Uterine smooth muscle cell (primary cell): Measurements from ENCODE around the gene GNAZ. TPM values are rescaled to one million over a fixed set of nuclear protein-coding genes. Genes with fewer than 3 reads are reported as not detected.

Experiments used
- total RNA-seq: library from RNA; depleted of rRNA; stranded (reverse); fragments of >200 nt; gene quantifications from 2 replicates; pipeline ENCODE4 v1.2.3, GENCODE V29; 2014

The GNAZ gene
- 11.6 and 11.8 TPM in 2 replicates for total RNA-seq

GRCh38 chr22:23070418-23071229 is at the start of gene GNAZ:
GNAZ (plus strand) TSS chr22:23070519; CDS start chr22:23095696, 25,177 bp downstream.

DNA sequence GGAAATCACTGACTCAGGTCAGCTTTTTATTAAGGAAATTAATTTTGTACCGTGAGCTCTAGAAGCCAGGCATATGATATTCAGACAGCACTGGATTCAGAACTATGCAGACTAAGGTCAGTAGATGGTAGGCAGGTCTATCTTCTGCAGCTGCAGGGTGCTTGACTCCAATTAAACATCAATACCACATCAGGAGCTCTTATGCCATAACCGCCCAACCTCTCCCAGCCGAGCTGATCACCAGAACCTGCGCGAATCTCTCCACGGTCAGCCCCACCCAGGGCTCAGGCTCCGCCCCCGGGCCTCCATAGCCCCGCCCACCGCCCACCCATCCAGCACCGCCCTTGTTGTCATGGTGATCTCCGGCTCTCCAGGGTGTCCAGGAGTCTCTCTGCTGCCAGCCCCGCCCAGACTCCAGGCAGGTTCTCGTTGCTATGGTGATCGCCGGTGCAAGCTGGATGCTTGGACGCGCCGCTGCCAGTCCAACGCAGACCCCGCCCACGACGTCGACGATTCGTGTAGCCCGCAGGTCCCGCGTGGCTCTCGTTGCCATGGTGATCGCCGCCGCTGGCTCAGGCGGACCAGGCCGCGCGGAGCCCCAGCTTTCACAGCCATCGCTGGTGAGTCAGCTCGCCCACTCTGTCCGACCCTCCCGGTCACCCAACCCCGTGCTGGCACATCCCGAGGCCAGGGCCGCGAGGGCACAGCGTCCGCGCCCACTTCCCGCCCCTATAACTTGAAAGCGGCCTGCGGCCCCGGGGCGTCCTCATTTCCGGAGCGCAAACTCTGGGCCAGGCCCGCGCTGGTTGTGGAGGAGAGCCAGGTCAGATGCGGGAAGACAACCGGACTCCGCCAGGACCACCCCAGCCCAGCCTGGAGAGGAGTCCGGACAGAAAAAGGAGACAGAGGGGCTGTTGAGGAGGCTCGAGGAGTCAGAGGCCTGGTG is 74.9 kb downstream of the GNAZ start, which contains the start of gene RAB36:
TSS of gene RAB36 (plus strand) at position 546 of the 946 bp plus-strand sequence. CDS start 1,140 bp downstream, outside the sequence.

Other genes starting within 250 kb of the GNAZ start
- gene IGLL5, start 182.7 kb upstream of the GNAZ start, total RNA-seq = not detected in 2 replicates
- 0.25 and 0.55 TPM in 2 replicates for gene RSPH14, start 71.5 kb downstream of the GNAZ start, total RNA-seq
- 4.8 and 5.6 TPM in 2 replicates for gene RAB36, start 75.0 kb downstream of the GNAZ start, total RNA-seq
- gene BCR, start 110.0 kb downstream of the GNAZ start, total RNA-seq = 47.4 and 59.5 TPM in 2 replicates